ENCODE data around the gene DHRS3.

DNA sequence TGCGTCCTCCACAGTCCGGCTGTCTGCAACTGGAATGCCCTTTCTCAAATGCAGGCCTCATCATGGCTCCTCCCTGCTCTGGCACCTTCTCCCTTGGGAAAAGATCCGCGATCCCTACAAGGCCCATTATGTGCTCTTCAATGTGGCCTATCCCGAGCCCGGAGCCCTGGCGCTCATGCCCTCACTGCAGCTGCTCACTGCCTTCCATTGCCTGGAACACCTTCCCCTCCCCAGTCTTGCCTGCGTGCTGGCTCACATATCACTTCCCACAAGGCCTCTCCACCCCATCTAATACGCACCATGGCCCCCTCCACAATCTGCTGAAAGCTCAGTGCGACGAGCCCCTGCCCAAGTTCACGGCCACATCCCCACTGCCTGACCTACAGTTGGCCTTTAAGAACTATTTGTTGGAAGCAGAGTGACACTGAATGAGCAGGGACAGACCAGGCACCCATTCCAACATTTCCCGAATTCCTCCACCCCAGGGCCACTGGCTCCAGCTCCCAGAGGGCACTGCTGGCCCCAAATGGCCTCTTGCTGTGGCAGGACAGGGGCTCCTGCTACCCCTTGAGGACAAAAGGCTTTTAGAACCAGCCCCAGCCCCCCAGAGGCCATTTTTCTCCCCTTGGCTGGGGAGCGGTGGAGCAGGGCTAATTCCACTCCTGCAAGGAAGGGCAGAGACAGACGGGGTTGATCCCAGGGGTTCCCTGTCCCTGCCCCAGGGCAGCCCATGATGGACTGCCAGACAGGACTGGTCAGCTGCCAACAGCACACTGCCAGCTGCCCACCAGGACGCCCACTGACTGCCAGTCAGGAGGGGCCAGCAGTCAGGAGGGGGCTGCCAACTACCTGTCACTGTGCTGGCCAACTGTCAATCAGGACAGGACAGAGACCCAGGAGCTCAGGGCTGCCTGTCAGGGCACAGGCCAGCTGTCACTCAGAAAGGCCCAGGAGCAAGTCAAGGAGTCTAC lies 64.8 kb downstream of the DHRS3 start:
- TF ChIP-seq POLR2AphosphoS5 (IDR thresholded peaks at IDR 0.05; ENCODE audit: low read depth, low read length) (no peak), TAF1 (IDR thresholded peaks at IDR 0.05; ENCODE audit: borderline replicate concordance, insufficient read depth, low read length) (no peak), SIN3A (IDR thresholded peaks at IDR 0.05; ENCODE audit: borderline replicate concordance, insufficient read depth, low read length) (no peak)
- TF ChIP-seq, protein P1, sequence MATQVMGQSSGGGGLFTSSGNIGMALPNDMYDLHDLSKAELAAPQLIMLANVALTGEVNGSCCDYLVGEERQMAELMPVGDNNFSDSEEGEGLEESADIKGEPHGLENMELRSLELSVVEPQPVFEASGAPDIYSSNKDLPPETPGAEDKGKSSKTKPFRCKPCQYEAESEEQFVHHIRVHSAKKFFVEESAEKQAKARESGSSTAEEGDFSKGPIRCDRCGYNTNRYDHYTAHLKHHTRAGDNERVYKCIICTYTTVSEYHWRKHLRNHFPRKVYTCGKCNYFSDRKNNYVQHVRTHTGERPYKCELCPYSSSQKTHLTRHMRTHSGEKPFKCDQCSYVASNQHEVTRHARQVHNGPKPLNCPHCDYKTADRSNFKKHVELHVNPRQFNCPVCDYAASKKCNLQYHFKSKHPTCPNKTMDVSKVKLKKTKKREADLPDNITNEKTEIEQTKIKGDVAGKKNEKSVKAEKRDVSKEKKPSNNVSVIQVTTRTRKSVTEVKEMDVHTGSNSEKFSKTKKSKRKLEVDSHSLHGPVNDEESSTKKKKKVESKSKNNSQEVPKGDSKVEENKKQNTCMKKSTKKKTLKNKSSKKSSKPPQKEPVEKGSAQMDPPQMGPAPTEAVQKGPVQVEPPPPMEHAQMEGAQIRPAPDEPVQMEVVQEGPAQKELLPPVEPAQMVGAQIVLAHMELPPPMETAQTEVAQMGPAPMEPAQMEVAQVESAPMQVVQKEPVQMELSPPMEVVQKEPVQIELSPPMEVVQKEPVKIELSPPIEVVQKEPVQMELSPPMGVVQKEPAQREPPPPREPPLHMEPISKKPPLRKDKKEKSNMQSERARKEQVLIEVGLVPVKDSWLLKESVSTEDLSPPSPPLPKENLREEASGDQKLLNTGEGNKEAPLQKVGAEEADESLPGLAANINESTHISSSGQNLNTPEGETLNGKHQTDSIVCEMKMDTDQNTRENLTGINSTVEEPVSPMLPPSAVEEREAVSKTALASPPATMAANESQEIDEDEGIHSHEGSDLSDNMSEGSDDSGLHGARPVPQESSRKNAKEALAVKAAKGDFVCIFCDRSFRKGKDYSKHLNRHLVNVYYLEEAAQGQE (IDR thresholded peaks at IDR 0.05; ENCODE audit: insufficient read depth in 1 of 2, low read depth in 2 of 2, low read length in 2 of 2): no peak
